ENCODE results near the gene IRGQ. TPM values are rescaled to one million over a fixed set of nuclear protein-coding genes. Genes with fewer than 3 reads are reported as not detected.
"Not testable (repeated sequence)": the region's sequence is repeated elsewhere in the genome, so short reads cannot be mapped to it uniquely, and the experiment has no call there.

IRGQ gene, protein sequence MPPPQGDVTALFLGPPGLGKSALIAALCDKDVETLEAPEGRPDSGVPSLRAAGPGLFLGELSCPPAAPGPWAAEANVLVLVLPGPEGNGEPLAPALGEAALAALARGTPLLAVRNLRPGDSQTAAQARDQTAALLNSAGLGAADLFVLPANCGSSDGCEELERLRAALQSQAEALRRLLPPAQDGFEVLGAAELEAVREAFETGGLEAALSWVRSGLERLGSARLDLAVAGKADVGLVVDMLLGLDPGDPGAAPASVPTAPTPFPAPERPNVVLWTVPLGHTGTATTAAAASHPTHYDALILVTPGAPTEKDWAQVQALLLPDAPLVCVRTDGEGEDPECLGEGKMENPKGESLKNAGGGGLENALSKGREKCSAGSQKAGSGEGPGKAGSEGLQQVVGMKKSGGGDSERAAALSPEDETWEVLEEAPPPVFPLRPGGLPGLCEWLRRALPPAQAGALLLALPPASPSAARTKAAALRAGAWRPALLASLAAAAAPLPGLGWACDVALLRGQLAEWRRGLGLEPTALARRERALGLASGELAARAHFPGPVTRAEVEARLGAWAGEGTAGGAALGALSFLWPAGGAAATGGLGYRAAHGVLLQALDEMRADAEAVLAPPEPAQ
- polyA plus RNA-seq (ENCODE audit: insufficient read length in 12 of 12) = 10 to 100 TPM in 11 of 12 donors, not detected in 1; 10.0 to 18.0 (median 13.6) TPM
- long read RNA-seq, donor 1, transcript IRGQ-202 (1 exons, 3,752 nt) = major isoform, 22 of 23 reads
- long read RNA-seq, donor 1, partial matches to known transcripts = 0 of 23 reads
- long read RNA-seq, donor 1, other reads (novel, unspliced or antisense) = 0 of 23 reads
- long read RNA-seq, donor 2, full-length matches to known transcripts = 14 of 14 reads
- long read RNA-seq, donor 2, partial matches to known transcripts = 0 of 14 reads
- long read RNA-seq, donor 2, other reads (novel, unspliced or antisense) = 0 of 14 reads
- long read RNA-seq, donor 3, full-length matches to known transcripts = 14 of 14 reads
- long read RNA-seq, donor 3, partial matches to known transcripts = 0 of 14 reads
- long read RNA-seq, donor 3, other reads (novel, unspliced or antisense) = 0 of 14 reads
- long read RNA-seq, donor 4, transcript IRGQ-202 (1 exons, 3,752 nt) = major isoform, 8 of 8 reads
- long read RNA-seq, donor 4, partial matches to known transcripts = 0 of 8 reads
- long read RNA-seq, donor 4, other reads (novel, unspliced or antisense) = 0 of 8 reads
- long read RNA-seq, donor 5, full-length matches to known transcripts = 23 of 23 reads
- long read RNA-seq, donor 5, partial matches to known transcripts = 0 of 23 reads
- long read RNA-seq, donor 5, other reads (novel, unspliced or antisense) = 0 of 23 reads
- long read RNA-seq, donor 6, full-length matches to known transcripts = 16 of 16 reads
- long read RNA-seq, donor 6, partial matches to known transcripts = 0 of 16 reads
- long read RNA-seq, donor 6, other reads (novel, unspliced or antisense) = 0 of 16 reads
- long read RNA-seq, donor 7, transcript IRGQ-202 (1 exons, 3,752 nt) = major isoform, 10 of 10 reads
- long read RNA-seq, donor 7, partial matches to known transcripts = 0 of 10 reads
- long read RNA-seq, donor 7, other reads (novel, unspliced or antisense) = 0 of 10 reads
- long read RNA-seq, donor 8, full-length matches to known transcripts = 37 of 37 reads
- long read RNA-seq, donor 8, partial matches to known transcripts = 0 of 37 reads
- long read RNA-seq, donor 8, other reads (novel, unspliced or antisense) = 0 of 37 reads
- long read RNA-seq, donor 9, full-length matches to known transcripts = 9 of 9 reads
- long read RNA-seq, donor 9, partial matches to known transcripts = 0 of 9 reads
- long read RNA-seq, donor 9, other reads (novel, unspliced or antisense) = 0 of 9 reads
- long read RNA-seq, donor 10, full-length matches to known transcripts = 11 of 11 reads
- long read RNA-seq, donor 10, partial matches to known transcripts = 0 of 11 reads
- long read RNA-seq, donor 10, other reads (novel, unspliced or antisense) = 0 of 11 reads
- long read RNA-seq, donor 11, transcript IRGQ-202 (1 exons, 3,752 nt) = major isoform, 12 of 13 reads
- long read RNA-seq, donor 11, partial matches to known transcripts = 0 of 13 reads
- long read RNA-seq, donor 11, other reads (novel, unspliced or antisense) = 0 of 13 reads

DNA sequence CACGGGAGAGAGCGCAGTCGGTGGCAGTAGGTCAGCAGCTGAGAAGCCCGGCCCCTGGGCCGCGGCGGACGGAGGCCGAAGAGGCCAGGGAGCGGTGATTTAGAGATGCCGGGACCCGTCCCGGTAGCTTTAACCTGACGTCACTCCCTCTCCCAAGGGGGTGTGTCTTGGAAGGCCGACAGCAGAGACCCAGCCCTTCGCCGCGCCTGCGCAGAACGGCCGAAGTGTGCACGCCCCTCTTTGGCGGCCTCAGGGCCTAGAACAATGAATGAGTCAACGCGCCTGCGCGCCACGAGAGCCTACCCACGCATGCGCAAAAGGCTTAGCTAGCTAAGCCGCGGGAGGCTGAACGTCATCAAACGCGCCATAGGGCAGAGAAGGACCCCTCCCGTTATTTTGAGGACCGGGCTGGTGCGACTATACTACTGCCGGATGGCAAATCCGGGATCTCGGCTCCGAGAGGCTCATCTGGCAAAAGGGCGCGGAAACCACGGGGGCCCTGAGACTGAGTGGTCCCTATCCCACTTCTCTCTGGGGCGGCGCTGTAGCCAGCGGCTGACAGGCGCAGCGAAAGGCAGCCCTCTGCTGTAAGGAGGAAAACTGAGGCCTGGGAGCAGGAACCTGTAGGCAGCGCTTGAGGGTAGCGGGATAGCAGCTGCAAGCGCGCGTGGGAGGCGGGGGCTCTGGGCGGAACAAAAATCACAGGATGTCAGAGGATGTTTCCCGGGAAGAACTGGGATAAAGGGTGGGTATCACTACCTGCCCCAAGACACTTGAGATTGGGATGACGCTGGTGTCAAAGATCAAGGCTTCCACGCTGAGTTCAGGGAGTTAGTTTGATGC lies at the start of gene IRGQ, which contains the start of gene ZNF576:
TSS of gene IRGQ (minus strand) at position 136 of the 843 bp plus-strand sequence. CDS start 796 bp downstream, outside the sequence.
TSS of gene ZNF576 (plus strand) at position 597 of the 843 bp plus-strand sequence. CDS start 514 bp downstream, outside the sequence.
- DNase-seq = peak; percentile 100

DNA sequence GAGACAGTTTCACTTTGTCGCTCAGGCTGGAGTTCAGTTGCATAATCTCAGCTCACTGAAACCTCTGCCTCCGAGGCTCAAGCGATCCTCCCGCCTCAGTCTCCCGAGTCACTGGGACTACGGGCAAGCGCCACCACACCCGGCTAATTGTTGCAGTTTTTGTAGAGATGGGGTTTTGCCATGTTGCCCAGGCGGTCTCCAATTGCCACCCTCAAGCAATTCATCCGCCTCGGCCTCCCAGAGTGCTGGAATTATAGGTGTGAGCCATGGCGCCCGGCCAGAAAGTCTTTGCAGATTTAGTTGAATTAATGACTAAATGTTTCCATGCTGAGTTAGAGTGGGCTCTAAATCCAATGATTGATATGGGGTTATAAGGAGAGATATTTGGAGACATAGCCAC lies 48.2 kb upstream of the IRGQ start:
- no peak for DNase-seq

DNA sequence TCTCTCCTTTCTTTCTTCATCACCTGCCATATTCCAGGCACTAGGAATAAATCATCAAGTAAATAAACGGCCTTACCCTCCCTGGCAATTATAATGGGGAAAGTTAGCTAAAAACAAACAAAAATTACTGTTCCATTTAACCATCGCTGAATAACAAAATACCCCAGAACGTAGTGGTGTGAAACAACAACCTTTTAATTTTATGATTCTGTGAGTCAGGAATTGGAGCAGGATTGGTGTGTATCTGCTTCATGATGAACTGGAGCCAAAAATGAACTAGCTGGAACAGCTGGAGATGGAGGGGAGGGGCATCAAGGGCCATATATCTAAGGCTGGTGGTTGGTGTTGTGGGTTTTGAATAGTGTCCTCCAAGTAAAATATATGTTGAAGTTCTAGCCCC lies 47.4 kb upstream of the IRGQ start:
- DNase-seq = no peak

DNA sequence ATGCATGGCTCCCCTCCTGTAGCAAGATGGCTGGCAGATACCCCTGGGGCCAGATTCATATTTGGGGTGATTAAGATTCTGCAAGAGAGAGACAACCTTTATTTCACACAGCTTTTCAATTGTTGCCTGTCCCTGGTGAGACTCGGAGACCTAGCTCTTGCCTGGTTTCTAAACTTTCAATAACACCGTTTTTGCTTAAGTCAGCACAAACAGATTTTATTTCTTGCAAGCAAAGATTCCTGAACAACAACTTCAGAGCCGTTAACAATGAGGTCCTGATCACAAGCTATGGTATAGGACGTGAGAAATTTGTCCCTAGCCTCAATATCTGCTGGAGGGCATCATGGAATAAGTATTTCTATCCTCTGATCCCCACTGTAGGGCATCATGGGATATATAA lies 46.6 kb upstream of the IRGQ start:
- DNase-seq = no peak

DNA sequence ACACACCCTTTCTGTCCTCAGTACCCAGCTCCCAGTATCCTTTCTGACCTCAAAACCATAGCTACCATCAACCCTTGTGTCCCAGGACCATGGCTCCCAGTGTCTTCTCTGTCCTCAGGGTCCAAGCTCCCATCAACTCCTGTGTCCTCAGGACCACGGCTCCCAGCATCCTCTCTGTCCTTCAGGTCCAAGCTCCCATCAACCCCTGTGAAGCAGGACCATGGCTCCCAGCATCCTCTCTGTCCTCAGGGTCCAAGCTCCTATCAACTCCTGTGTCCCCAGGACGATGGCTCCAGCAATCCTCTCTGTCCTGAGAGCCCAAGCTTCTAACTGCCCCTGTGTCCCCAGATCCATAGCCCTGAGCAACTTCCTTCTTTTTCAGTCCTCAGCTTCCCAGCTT lies 45.4 kb upstream of the IRGQ start:
- DNase-seq = no peak

DNA sequence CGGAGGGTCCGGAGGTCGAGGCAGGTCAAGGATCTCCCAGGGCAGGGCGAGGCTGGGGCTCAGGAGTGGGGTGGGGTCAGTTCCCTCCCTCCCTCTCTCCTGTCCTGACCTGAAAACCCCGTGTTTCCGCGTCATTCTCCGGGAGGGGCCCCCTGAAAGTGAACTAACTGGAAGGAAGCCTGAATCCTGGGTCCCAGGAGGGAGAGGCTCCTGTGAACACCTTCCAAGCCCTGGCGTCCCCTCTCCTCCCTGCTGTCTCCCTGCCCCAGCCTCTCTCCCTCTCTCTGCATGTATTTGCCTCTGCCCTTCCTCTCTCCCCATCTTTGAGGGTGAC lies 44.5 kb upstream of the IRGQ start:
- no peak for DNase-seq

DNA sequence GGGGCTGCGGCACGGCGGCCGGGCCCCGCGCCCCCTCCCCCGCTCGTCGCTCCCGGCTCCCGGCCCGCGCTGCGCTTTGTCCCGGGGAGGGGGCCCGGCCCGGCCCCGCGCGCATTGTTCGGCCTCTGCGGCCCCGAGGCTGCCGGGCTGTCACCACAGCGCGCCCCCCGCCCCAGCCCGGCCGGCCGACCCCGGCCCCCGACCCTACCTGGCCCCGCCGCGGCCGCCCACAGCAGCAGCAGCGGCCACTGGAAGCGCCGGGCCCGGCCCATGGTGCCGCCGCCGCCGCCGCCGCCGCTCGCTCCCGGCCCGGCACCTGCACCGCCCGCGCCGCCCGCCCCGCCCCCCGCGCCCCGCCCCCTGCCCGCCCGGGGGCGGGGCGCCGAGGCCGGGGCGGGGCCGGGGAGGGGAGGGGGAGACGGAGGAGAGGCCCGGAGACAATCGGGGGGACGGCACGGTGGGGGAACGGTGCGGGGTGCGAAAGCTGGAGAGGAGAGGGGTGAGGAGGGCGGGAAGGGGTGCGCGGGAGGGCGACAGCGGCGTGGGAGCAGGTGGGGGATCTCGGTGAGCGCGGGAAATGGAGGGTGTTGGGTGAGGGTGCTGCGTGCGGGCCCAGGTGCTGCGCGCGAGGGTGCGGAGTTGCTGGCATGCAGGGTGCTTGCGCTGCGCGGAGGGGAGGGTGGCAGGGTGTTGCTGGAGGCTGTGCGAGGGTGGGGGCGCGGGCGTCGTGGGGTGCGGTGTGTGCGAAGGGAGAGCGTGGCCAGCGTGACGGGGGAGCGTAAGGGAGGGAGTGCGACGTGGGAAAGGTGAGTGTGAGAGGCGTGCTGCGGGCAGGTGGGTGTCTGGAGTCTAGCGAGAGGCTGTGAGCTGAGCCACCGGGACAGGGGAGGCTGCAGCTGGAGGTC lies 43.8 kb upstream of the IRGQ start, which contains the start of gene CADM4:
TSS of gene CADM4 (minus strand) at position 332 of the 905 bp plus-strand sequence. CDS start at position 272, 60 bp downstream.
- no peak for DNase-seq

DNA sequence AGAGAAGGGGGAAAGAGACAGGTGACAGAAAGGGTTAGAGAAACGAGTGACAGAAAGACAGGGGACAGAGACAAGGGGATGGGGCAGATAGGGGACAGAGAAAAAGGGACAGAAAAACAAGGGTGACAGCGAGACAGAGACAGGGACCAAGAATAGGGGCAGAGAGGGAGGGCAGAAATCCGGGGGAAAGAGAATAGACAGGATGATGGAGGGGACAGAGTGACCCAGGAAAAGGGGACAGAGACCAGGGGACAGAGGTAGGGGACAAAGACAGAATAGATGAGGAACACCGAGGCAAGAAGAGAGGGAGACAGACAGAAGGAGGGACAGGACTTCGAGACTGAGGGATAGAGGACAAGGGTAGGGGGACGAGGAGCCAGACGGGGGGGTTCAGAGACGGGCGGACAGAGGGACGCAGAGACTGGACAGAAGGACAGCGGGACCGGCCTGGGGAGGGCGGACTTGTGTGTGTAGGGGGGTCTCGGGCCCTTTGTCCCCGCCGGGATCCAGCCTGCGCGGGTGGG lies 43.1 kb upstream of the IRGQ start:
- DNase-seq = no peak

DNA sequence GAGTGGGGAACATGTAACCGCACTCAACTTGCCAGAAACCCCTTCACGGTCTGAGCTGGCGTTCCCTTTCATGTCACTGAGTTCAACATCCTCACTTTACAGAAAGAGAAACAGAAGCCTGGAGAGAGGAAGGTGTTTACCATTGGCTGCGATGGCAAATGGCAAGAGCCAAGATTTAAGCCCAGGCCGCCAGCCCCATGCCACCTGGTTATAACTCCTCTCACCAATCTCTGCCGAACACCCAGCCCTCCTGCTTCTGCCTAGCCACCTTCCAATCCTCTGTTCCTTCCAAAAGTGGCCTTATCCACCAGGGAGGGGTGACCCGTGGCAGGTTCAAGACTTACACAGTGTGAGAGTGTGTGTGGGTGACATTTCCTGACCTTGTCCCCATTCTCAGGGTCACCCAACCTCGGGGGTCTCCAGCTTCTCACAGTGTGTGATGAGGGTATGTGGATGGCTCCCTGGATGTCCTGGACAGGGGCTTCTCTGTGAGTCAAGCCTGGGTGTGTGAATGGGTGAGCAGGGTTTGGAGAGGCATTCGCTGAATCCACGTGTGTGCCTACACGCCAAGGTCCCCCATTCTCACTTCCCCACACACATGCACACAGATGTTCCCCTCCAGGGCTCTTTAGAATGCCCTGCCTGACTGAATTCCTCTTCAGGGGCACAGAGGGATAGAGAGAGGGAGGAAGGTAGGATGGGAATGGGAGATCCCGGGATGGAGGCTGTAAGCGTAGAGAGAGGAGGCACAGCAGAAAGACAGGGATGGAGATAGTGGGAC lies 42.5 kb upstream of the IRGQ start:
- no peak for DNase-seq

DNA sequence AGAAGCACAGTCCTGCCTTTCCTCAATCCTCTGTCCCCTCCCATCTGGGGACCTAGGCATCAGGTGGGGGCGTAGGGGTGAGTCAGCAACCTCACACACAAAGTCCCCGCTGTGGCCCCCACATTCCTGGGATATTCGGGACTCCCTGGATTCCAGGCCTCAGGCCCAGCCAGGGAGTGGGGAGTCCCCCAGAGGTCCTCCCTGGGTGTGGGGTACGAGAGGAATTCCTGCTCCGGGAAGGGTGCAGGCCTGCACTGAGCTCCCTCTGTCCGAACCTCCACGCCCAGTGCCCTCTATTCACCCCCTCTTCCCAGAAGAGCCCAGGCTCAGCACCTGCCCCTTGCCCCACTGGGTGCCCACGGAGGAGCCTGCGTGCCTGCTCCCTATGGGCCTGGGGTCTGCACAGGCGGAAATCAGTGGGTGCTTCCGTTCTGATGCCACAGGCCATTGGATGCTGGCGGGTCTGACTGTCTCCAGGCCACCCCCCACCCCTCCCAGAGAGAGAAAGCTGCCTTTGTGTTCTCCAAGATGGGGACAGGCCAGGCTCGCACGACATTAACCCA lies 40.3 kb upstream of the IRGQ start:
- no peak for DNase-seq

DNA sequence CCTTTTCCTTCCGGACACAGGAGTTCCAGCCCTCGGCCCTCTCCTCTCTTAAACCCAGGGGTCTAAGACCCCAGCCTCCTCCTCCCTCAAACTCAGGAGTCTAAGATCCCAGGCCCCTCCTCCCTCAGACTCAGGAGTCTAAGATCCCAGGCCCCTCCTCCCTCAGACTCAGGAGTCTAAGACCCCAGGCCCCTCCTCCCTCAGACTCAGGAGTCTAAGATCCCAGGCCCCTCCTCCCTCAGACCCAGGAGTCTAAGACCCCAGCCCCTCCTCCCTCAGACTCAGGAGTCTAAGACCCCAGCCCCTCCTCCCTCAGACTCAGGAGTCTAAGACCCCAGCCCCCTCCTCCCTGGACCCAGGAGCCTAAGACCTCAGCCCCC lies 39.6 kb upstream of the IRGQ start:
- DNase-seq = not testable (repeated sequence)

DNA sequence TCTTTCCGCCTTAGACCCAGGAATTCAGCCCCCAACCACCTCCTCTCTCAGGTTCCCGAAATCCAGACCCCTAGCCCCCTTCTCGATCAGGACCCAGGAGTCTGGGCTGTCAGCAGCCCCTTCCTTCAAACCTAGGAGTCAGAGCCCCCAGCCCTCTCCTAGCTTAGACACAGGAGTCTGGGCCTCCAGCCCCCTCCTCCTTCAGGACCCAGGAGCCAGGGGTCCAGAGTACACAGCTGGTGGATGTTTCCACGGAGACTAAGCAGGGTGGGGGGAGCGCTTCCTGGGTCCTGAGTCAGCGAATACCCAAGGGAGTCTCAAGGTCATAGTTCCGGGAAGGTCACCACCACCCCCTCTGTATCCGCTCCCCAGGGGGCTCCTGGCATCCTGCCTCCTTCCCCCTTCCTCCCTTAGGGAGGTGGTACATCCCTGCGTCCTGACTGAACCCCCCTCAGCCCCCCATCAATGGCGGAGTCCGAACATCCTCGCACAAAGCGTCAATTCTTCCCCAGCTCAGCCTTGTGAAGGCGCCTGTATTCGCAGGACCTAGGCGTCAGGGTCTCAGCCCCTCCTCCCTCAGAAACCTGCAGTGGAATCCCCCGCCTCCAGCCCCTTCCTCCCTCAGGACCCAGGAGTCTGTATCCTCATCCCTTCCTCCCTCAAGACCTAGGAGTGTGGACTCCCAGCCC lies 39.1 kb upstream of the IRGQ start:
- no peak for DNase-seq

DNA sequence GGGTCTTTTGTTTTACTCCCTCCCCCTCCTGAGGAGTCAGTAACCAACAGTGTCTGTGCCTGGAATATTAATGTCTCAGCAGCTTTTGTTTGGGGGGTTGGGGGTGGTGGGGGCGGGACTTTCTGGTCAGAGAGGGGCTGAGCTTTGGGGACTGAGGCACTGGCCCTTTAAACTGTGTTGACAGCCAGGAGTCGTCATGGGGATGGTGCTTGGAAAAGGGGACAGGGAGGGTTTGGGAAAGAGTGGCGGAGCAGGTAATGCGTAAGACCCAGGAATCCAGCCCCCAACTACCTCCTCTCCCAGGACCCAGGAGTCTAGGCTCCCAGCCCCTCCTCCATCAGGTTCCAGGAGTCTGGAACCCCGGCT lies 38.6 kb upstream of the IRGQ start:
- DNase-seq = no peak

DNA sequence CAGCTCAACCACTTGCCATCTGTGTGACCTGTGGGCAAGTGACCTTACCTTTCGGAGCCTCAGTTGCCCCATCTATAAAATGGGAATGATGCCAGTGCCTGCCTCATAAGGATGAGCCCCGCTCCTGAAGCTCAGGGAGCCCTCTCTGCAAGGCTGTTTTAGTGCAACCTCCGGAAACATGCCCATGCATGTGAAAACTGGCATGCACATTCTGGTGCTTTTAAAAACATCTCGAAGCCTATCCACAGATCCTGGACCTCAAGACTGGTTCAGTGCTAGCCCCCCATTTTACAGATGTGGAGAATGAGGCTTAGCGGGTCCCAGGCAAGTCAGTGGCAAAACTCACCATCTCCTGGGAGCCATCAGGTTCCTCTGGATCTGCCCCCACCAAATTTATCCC lies 38.1 kb upstream of the IRGQ start:
- no peak for DNase-seq

DNA sequence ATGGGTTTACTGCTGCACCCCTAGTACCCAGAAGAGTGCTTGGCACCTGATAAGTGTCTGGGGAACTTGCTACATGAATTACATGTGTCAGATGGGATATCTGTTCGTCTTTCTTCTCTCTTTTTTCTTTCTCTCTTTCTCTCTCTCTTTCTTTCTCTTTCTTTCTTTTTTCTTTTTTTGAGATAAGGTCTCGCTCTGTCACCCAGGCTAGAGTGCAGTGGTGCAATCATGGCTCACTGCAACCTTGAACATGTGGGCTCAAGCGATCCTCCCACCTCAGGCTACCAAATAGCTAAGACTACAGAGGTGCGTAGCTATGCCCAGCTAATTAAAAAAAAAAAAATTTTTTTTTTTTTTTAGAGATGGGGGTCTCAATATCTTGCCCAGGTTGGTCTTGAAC lies 37.6 kb upstream of the IRGQ start:
- DNase-seq = no peak

DNA sequence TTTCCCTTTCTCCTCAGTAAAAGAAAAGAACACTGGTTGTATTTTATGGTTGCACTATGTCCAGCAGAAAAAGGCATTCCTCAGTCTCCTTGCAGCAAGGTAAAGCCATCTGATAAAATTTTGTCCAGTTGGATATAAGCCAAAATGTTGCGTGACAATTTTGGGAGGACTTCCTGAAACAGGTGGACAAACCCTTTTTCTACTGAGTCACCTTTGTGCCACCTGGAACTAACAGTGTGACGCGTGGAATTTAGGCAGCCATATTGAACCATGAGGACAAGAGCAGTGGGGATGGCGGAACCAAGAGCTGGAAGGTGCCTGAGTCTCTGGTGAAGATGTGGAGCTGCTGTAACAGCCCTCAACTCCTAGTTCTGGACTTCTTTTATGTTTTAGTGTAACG lies 35.6 kb upstream of the IRGQ start:
- no peak for DNase-seq
